Middle frontal gyrus (tissue), 1 donor: ENCODE results near the gene SERPINI1.

Source experiments
- DNase-seq: peaks from one replicate; pipeline ENCODE4 v3.0.0-alpha.2; 2015; ENCODE audit warnings: low spot score; ENCODE audit errors: extremely low spot score

SERPINI1 gene

GRCh38 chr3:167734498-167735232, 856 bp upstream of the SERPINI1 start, which contains the start of gene PDCD10:
TSS of gene PDCD10 (minus strand) at chr3:167734892. CDS start at chr3:167720157, 14,735 bp downstream.
- DNase-seq, result peak; percentile 97

- no peak for DNase-seq
Observed at GRCh38 chr3:167736264-167736787, 805 bp downstream of the SERPINI1 start.

GRCh38 chr3:167736997-167737396, 1.5 kb downstream of the SERPINI1 start:
- DNase-seq, result no peak

- DNase-seq, result no peak
Observed at GRCh38 chr3:167738037-167738436, 2.5 kb downstream of the SERPINI1 start.

- no peak for DNase-seq
Observed at GRCh38 chr3:167739190-167739810, 3.8 kb downstream of the SERPINI1 start.

- no peak for DNase-seq
Observed at GRCh38 chr3:167740961-167741587, 5.6 kb downstream of the SERPINI1 start.

- no peak for DNase-seq
Observed at GRCh38 chr3:167742338-167742737, 6.8 kb downstream of the SERPINI1 start.

GRCh38 chr3:167743799-167744198, 8.3 kb downstream of the SERPINI1 start:
- DNase-seq, result no peak

GRCh38 chr3:167749209-167749608, 13.7 kb downstream of the SERPINI1 start:
- no peak for DNase-seq

GRCh38 chr3:167749728-167750127, 14.2 kb downstream of the SERPINI1 start:
- no peak for DNase-seq

GRCh38 chr3:167750272-167750971, 14.9 kb downstream of the SERPINI1 start:
- no peak for DNase-seq

- DNase-seq, result no peak
Observed at GRCh38 chr3:167754049-167754448, 18.5 kb downstream of the SERPINI1 start.

- DNase-seq, result no peak
Observed at GRCh38 chr3:167761302-167761701, 25.8 kb downstream of the SERPINI1 start.

- no peak for DNase-seq
Observed at GRCh38 chr3:167762296-167762695, 26.8 kb downstream of the SERPINI1 start.

GRCh38 chr3:167772992-167773391, 37.5 kb downstream of the SERPINI1 start:
- DNase-seq, result no peak

GRCh38 chr3:167773584-167773983, 38.1 kb downstream of the SERPINI1 start:
- DNase-seq, result no peak

- no peak for DNase-seq
Observed at GRCh38 chr3:167776066-167776685, 40.7 kb downstream of the SERPINI1 start.

- DNase-seq, result no peak
Observed at GRCh38 chr3:167777356-167777755, 41.8 kb downstream of the SERPINI1 start.

GRCh38 chr3:167780214-167780883, 44.8 kb downstream of the SERPINI1 start:
- no peak for DNase-seq

GRCh38 chr3:167783781-167784180, 48.3 kb downstream of the SERPINI1 start:
- DNase-seq, result no peak

GRCh38 chr3:167785790-167786189, 50.3 kb downstream of the SERPINI1 start:
- no peak for DNase-seq
